Liver (tissue), 9 donors: ENCODE data around the gene BSND. TPM values are rescaled to one million over a fixed set of nuclear protein-coding genes. Genes with fewer than 3 reads are reported as not detected.

Source experiments
- DNase-seq: peaks from one replicate; pipeline ENCODE4 v3.0.0-alpha.2; 2017; ENCODE audit warnings: low spot score
- H3K27ac ChIP-seq, 2 donors: one replicate each; pipeline ENCODE4 v1.7.0; 2013; ENCODE audit warnings: inconsistent platforms in 2 of 2, low read length in 2 of 2, control low read depth in 1 of 2, low read depth in 1 of 2, mild to moderate bottlenecking in 1 of 2
- H3K27me3 ChIP-seq, 4 donors: one replicate each; pipeline versions ENCODE4 v1.6.1 to v1.7.0; 2013; ENCODE audit warnings: low read length in 3 of 4, inconsistent platforms in 1 of 4, mild to moderate bottlenecking in 1 of 4, moderate library complexity in 1 of 4; ENCODE audit not compliant: control insufficient read depth in 4 of 4, insufficient read depth in 4 of 4
- H3K36me3 ChIP-seq, 4 donors: one replicate each; pipeline versions ENCODE4 v1.6.1 to v1.7.0; 2013; ENCODE audit warnings: low read length in 3 of 4, mild to moderate bottlenecking in 3 of 4, low read depth in 1 of 4, moderate library complexity in 1 of 4; ENCODE audit not compliant: control insufficient read depth in 4 of 4, insufficient read depth in 3 of 4
- H3K4me1 ChIP-seq, 4 donors: one replicate each; pipeline versions ENCODE4 v1.6.1 to v1.7.0; 2013; ENCODE audit warnings: low read length in 3 of 4, mild to moderate bottlenecking in 3 of 4, moderate library complexity in 1 of 4; ENCODE audit not compliant: control insufficient read depth in 4 of 4, insufficient read depth in 4 of 4
- H3K4me3 ChIP-seq, 3 donors: one replicate each; pipeline versions ENCODE4 v1.6.1 to v1.7.0; 2013; ENCODE audit warnings: low read length in 3 of 3, control low read depth in 1 of 3, low read depth in 1 of 3, mild to moderate bottlenecking in 1 of 3
- H3K9ac ChIP-seq, 2 donors: one replicate each; pipeline ENCODE4 v1.7.0; 2013; ENCODE audit warnings: low read length in 2 of 2, mild to moderate bottlenecking in 2 of 2, moderate library complexity in 2 of 2, control low read depth in 1 of 2, low read depth in 1 of 2
- H3K9me3 ChIP-seq, 4 donors: one replicate each; pipeline versions ENCODE4 v1.6.1 to v1.7.0; 2013; ENCODE audit warnings: low read length in 3 of 4; ENCODE audit not compliant: control insufficient read depth in 4 of 4
- ATF3 ChIP-seq: IDR thresholded peaks from 2 replicates; pipeline ENCODE4 v1.6.1; 2016; ENCODE audit warnings: antibody characterized with exemption
- CTCF ChIP-seq: fragments of 150-350 bp; IDR thresholded peaks from 2 replicates; pipeline ENCODE4 v1.5.1; 2017; ENCODE audit warnings: improper control_type of control experiment, low read depth, low read length; ENCODE audit not compliant: missing input control
- EGR1 ChIP-seq, 2 donors: IDR thresholded peaks; 2 replicates each; pipeline ENCODE4 v1.6.1; 2016 to 2018; ENCODE audit warnings: antibody characterized with exemption in 2 of 2, low read depth in 2 of 2
- FOXA1 ChIP-seq: IDR thresholded peaks from 2 replicates; pipeline ENCODE4 v1.6.1; 2016; ENCODE audit warnings: antibody characterized with exemption
- GABPA ChIP-seq, 2 donors: IDR thresholded peaks in 1 of 2; conservative IDR thresholded peaks in 1 of 2; 2 replicates each; pipeline ENCODE4 v1.6.1; 2016; ENCODE audit warnings: antibody characterized with exemption in 2 of 2, mild to moderate bottlenecking in 1 of 2, moderate library complexity in 1 of 2
- HNF4G ChIP-seq: IDR thresholded peaks from 2 replicates; pipeline ENCODE4 v1.6.1; 2016; ENCODE audit warnings: antibody characterized with exemption
- JUND ChIP-seq, 2 donors: IDR thresholded peaks; 2 replicates each; pipeline ENCODE4 v1.6.1; 2016; ENCODE audit warnings: antibody characterized with exemption in 2 of 2
- MAX ChIP-seq: IDR thresholded peaks from 2 replicates; pipeline ENCODE4 v1.6.1; 2016; ENCODE audit warnings: antibody characterized with exemption
- NR2F2 ChIP-seq: IDR thresholded peaks from 2 replicates; pipeline ENCODE4 v1.6.1; 2016; ENCODE audit warnings: antibody characterized with exemption
- RAD21 ChIP-seq, 2 donors: IDR thresholded peaks; 2 replicates each; pipeline ENCODE4 v1.6.1; 2016; ENCODE audit warnings: antibody characterized with exemption in 2 of 2, mild to moderate bottlenecking in 2 of 2
- RXRA ChIP-seq, 2 donors: IDR thresholded peaks; 2 replicates each; pipeline ENCODE4 v1.6.1; 2017 to 2018; ENCODE audit warnings: antibody characterized with exemption in 2 of 2, mild to moderate bottlenecking in 1 of 2
- SP1 ChIP-seq: IDR thresholded peaks from 2 replicates; pipeline ENCODE4 v1.6.1; 2018; ENCODE audit warnings: antibody characterized with exemption, mild to moderate bottlenecking
- TAF1 ChIP-seq: conservative IDR thresholded peaks from 2 replicates; pipeline ENCODE4 v1.6.1; 2016; ENCODE audit warnings: antibody characterized with exemption, mild to moderate bottlenecking
- YY1 ChIP-seq: IDR thresholded peaks from 2 replicates; pipeline ENCODE4 v1.6.1; 2016; ENCODE audit warnings: antibody characterized with exemption, mild to moderate bottlenecking
- WGBS: extraction: QIAGEN DNeasy Blood & Tissue Kit; methylation state at CpG from one replicate; pipeline ENCODE4 v1.1.7; 2013; 5-methylcytosine and 5-hydroxymethylcytosine counted together
- polyA plus RNA-seq, 2 donors: library from polyadenylated mRNA; stranded (reverse) in 1 of 2; unstranded in 1 of 2; fragments of 200-250 nt in 1 of 2; fragments of >200 nt in 1 of 2; fragmentation: Nextera tagmentation in 1 of 2; extraction: Ambion mirVana in 1 of 2; gene quantifications; one replicate each; pipeline versions ENCODE4 v1.2.1 to v1.2.3, GENCODE V29; 2013 to 2015
- total RNA-seq, 2 donors: library from RNA; depleted of rRNA; stranded (reverse); fragments of >200 nt; gene quantifications; one replicate each; pipeline ENCODE4 v1.2.3, GENCODE V29; 2014
- TF ChIP-seq, protein P1 (sequence below): IDR thresholded peaks from 2 replicates; pipeline ENCODE4 v1.6.1; 2016; ENCODE audit warnings: antibody characterized with exemption
- TF ChIP-seq, protein P2 (sequence below): IDR thresholded peaks from 2 replicates; pipeline ENCODE4 v1.6.1; 2016; ENCODE audit warnings: antibody characterized with exemption, mild to moderate bottlenecking
- donor health status: healthy.
- donor health status: healthy.
- donor health status: healthy.
- donor health status: healthy.
- donor health status: healthy.

The BSND gene
- total and polyA plus RNA-seq, 4 donors: 0.14 TPM; not detected in 3

DNA sequence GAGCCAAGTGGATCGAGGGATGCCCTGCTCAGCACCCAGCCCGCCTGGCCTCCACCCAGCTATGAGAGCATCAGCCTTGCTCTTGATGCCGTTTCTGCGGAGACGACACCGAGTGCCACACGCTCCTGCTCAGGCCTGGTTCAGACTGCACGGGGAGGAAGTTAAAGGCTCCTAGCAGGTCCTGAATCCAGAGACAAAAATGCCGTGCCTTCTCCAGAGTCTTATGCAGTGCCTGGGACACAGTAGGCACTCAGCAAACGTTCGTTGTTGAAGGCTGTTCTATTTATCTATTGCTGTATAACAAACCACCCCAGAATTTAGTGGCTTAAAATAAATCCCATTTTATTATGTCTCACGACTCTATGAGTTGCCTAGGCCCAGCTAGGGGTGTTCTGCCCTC is 6.8 kb upstream of the BSND start:
- Histone ChIP-seq H3K9me3 (no peaks in the 10 kb centered on the region), H3K4me3 (no peak overlapping the region), H3K9ac (no peak overlapping the region), H3K4me1 (peaks cover 0 to 5% (median 0%) of the 10 kb centered on the region in 4 donors), H3K27ac (no peak overlapping the region), H3K36me3 (no peaks in the 10 kb centered on the region), H3K27me3 (no peaks in the 10 kb centered on the region)
- 78% methylated on average over 12 of the region's 12 CpGs for WGBS
- TF ChIP-seq CTCF (no peak), TAF1 (no peak), NR2F2 (no peak), JUND (IDR thresholded peaks at IDR 0.05) (no peak), ATF3 (no peak), FOXA1 (no peak)
- DNase-seq: no peak

DNA sequence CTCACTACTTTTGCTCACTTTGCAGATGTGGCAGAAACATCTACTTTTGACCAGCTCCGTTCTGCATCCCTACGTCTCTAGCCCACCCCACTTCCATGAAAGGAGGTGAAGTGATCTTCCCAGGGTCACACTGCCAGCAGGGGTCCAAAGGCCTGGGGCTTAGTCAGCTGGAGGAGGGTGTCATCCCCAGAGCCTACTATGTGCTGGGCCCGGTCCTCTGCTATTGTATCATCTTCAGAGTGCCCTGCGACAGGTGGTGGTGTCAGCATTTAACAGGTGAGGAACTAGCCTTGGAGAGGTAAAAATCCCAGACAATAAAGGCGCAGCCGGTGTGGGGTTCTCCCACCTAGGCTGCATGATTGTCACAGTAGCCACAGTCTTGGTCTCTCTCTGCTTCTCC is 5.6 kb upstream of the BSND start:
- Histone ChIP-seq H3K9me3 (no peaks in the 10 kb centered on the region), H3K36me3 (no peaks in the 10 kb centered on the region), H3K9ac (no peak overlapping the region), H3K27ac (no peak overlapping the region), H3K4me1 (peaks cover 0 to 5% (median 0%) of the 10 kb centered on the region in 4 donors), H3K27me3 (peaks cover 0 to 5% (median 0%) of the 10 kb centered on the region in 4 donors), H3K4me3 (no peak overlapping the region)
- TF ChIP-seq FOXA1: no peak
- no peak for TF ChIP-seq JUND (IDR thresholded peaks at IDR 0.05)
- TF ChIP-seq RAD21 (IDR thresholded peaks at IDR 0.05): no peak
- TF ChIP-seq NR2F2: no peak
- no peak for TF ChIP-seq ATF3
- WGBS: 97% methylated on average over 6 of the region's 6 CpGs
- DNase-seq: no peak

DNA sequence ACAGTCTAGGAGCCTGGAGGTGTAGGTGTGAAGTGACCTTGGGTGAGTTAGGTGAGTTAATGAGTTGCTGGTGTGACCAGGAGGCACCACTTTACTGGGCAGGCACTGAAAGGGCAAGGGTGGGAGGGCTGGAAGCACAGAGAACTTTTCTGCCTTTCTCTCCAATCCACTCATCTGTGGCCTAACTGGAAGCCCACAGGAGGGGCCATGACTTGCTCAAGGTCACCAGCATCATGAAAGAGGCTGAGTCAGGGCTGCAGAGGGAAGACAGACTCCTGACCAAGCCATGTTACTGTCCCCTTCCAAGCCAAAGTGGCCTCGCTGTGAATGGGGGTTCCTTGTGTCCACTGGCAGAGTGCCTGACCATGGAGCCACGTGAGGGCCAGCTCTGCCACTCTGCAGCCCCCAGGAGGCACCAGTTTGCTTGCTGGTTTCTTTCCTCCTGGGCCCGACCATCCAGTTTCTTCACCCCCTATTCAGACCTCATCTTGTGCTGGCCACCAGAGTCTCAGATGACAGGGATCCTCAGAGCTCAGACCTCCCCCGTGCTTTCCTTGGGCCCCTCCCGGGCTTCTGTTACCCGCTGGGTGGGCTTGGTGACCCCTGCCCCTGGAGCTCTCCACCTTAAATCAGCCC is 4.3 kb upstream of the BSND start:
- H3K27me3 ChIP-seq: peaks cover 0 to 5% (median 0%) of the 10 kb centered on the region in 4 donors
- H3K36me3 ChIP-seq: no peaks in the 10 kb centered on the region
- H3K9me3 ChIP-seq: no peaks in the 10 kb centered on the region
- peaks cover 0 to 5% (median 0%) of the 10 kb centered on the region in 4 donors for H3K4me1 ChIP-seq
- no peak overlapping the region for H3K4me3 ChIP-seq
- WGBS: 86% methylated on average over 6 of the region's 6 CpGs
- DNase-seq: no peak
- no peak overlapping the region for H3K27ac ChIP-seq
- no peak overlapping the region for H3K9ac ChIP-seq
- TF ChIP-seq TAF1: no peak
- no peak for TF ChIP-seq SP1
- TF ChIP-seq, protein P1, sequence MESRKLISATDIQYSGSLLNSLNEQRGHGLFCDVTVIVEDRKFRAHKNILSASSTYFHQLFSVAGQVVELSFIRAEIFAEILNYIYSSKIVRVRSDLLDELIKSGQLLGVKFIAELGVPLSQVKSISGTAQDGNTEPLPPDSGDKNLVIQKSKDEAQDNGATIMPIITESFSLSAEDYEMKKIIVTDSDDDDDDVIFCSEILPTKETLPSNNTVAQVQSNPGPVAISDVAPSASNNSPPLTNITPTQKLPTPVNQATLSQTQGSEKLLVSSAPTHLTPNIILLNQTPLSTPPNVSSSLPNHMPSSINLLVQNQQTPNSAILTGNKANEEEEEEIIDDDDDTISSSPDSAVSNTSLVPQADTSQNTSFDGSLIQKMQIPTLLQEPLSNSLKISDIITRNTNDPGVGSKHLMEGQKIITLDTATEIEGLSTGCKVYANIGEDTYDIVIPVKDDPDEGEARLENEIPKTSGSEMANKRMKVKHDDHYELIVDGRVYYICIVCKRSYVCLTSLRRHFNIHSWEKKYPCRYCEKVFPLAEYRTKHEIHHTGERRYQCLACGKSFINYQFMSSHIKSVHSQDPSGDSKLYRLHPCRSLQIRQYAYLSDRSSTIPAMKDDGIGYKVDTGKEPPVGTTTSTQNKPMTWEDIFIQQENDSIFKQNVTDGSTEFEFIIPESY: no peak
- TF ChIP-seq RXRA (IDR thresholded peaks at IDR 0.05): no peak
- TF ChIP-seq MAX: no peak
- TF ChIP-seq, protein P2, sequence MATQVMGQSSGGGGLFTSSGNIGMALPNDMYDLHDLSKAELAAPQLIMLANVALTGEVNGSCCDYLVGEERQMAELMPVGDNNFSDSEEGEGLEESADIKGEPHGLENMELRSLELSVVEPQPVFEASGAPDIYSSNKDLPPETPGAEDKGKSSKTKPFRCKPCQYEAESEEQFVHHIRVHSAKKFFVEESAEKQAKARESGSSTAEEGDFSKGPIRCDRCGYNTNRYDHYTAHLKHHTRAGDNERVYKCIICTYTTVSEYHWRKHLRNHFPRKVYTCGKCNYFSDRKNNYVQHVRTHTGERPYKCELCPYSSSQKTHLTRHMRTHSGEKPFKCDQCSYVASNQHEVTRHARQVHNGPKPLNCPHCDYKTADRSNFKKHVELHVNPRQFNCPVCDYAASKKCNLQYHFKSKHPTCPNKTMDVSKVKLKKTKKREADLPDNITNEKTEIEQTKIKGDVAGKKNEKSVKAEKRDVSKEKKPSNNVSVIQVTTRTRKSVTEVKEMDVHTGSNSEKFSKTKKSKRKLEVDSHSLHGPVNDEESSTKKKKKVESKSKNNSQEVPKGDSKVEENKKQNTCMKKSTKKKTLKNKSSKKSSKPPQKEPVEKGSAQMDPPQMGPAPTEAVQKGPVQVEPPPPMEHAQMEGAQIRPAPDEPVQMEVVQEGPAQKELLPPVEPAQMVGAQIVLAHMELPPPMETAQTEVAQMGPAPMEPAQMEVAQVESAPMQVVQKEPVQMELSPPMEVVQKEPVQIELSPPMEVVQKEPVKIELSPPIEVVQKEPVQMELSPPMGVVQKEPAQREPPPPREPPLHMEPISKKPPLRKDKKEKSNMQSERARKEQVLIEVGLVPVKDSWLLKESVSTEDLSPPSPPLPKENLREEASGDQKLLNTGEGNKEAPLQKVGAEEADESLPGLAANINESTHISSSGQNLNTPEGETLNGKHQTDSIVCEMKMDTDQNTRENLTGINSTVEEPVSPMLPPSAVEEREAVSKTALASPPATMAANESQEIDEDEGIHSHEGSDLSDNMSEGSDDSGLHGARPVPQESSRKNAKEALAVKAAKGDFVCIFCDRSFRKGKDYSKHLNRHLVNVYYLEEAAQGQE: no peak
- no peak for TF ChIP-seq NR2F2
- TF ChIP-seq RAD21 (IDR thresholded peaks at IDR 0.05): no peak
- no peak for TF ChIP-seq HNF4G
- TF ChIP-seq CTCF: no peak
- TF ChIP-seq ATF3: no peak
- TF ChIP-seq GABPA (IDR thresholded peaks at IDR 0.05 in 1 of 2, conservative IDR thresholded peaks at IDR 0.05 in 1 of 2): no peak
- TF ChIP-seq EGR1 (IDR thresholded peaks at IDR 0.05; ENCODE audit: low read depth in 2 of 2): no peak
- no peak for TF ChIP-seq YY1
- TF ChIP-seq FOXA1: no peak
